Measurements from ENCODE around the gene ZNF141.
A peak's percentile ranks its signal among the peaks of the same experiment; 100 is the strongest.
"Not testable (repeated sequence)": the region's sequence is repeated elsewhere in the genome, so short reads cannot be mapped to it uniquely, and the experiment has no call there.

Gene ZNF141

DNA sequence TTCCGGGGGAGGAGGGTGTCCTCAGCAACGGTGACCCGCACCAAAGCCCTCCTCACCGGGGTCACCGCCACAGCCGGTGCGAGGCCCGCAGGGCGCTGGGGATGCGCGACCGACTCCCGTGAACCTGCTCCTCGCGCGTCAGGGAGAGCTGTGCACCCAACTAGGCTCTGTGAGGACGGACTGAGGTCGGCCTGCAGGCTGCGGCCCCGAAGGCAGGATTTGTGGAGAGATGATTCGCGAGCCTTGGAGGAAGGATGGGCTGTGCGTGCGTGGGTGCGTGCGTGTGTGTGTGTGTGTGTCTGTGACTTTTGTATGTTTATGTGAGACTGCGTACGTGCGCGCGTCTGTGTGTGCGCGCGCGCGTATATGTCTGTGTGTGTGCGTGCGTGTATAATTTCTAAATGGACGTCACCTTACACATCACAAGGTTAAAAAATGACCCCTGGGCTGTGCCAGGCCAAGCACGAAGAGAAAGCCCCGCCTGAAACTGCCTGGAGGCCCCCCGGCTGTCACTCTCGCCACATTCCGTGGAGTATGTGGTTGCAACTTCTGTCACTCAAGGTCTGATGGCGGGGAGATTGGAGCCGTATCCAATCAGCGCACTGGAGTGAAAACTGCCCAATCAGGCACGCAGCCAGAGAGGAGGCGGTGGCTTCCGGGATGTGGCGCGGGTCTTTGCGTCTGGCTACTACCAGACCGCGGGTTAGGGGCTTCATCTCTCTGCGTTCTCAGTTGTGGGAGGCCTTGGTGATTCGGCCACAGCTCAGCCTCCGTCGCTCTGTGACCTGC is at the start of gene ZNF141:
ZNF141 (plus strand) TSS at position 672 of the 789 bp plus-strand sequence. CDS start 170 bp downstream, outside the sequence.
- peak; percentile 88 for DNase-seq

DNA sequence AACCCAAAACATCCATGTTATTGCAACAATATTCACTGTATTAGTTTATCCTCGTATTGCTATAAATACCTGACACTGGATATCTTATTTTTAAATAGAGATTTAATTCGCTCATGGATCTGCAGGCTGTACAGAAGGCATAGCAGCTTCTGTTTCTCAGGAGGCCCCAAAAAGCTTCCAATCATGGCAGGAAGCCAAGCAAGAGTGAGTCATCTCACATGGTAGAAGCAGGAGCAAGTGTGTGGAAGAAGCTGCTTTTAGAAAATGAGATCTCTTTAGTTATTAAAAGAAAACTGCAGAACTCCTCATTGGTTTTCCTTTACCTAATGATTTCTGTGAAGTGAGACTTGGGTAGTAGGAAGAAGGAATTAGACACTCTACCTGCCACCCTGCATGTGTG is 48.7 kb upstream of the ZNF141 start:
- no peak for DNase-seq

DNA sequence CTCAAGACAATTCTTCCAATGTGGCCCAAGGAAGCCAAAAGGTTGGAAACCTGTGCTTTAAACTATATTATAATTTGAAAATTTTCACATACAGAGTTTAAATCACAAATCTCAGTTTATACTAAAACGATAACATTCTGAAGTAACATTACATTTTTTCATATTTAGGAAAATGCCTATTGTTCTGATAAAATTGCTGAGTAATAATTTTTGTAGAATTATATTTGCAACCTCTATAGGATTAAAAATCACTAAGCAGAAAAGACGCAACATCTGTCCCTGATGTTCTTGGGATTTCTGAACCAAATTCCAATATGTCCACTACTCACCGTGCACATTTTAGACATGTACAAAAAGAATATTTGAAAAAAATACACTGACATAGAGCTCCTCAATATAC is 42.9 kb upstream of the ZNF141 start:
- no peak for DNase-seq

DNA sequence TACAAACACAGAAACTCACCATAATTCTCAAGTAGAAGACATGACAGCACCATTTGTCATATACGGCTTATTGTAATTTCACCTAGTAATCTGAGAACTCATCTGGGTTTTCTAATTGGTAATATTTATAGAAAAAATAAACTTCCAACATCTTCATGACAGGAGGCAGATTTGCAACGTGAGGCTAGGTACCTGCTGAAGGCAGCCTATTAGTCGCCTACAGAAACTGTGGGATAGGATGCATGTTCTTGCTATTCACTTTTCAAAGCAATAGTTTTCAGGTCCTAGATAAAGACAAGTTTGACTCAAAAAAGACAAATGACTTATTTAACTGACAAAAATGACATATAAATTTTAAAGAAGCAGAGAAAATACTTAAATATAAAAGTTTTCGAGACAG is 35.2 kb upstream of the ZNF141 start:
- no peak for DNase-seq

DNA sequence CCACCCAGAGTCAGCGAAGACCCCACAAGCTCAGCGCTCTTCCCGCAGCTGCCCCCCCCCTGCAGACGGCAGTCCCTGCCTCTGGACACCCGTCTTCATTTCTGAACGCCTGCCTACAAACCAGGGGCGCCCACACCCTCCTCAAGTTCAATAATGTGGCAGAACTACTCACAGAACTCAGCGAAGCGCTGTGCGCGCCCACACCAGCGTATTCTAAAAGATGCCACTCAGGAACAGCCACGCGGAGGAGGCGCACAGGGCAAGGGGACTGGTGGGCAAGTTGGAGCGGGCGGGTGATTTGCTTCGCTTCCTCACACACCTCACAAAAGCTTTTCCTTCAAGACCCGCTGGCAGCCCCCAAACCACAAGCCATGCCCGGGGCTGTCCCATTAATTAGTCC is 33.1 kb upstream of the ZNF141 start:
- DNase-seq, result not testable (repeated sequence)

DNA sequence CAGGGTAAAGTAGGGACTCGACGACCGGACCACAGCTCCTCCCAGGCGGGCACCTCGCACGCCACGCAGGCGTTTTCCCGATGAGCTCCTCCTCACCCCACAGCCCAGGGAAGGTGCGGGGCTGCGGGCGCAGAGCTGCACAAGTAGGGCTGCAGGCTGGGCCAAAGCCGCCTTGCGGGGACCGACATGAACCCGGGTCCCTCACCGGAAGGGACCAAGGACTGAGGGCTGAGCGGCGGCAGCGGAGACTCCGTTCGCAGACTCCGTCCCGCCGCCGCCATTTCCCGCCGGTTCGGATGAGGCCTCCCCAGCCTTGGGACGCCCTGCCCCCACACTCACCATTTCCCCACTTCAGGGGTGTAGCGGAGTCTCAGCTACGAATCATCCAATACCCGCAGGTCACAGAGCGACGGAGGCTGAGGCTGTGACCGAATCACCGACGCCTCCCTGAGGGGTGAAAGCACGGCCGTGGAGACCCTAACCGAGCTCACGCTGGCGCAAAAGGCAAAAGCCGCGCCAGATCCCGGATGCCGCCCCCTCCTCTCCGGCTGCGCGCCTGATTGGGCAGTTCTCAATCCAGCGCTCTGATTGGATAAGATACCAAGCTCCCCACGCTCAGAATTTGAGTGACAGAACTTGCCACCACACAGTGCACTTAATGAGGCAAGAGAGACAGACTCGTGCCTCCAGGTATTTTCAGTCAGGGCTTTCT is 32.5 kb upstream of the ZNF141 start, which contains the start of gene ZNF732:
ZNF732 (minus strand) TSS at position 506 of the 712 bp plus-strand sequence; CDS start at position 342, 164 bp downstream.
- DNase-seq, result no peak

DNA sequence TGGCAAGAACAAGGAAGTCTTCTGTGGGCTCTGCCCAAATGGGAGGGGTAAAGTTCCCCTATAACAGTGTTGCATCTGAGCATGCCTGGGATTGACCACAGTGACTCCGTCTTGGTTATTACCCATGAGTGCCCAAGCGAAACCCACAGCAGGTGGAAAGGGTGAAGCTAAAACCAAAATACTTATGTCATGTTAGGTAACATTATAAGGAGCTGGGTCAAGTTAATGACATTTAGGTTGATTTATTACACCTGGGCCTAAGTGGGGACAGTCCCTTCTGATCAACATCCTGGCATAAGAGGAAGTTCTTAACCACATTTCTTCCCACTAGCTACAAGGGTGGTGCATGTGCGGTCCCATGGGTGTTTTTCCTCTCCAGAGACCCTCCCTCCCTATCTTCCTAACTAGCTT is 31.1 kb upstream of the ZNF141 start:
- no peak for DNase-seq

DNA sequence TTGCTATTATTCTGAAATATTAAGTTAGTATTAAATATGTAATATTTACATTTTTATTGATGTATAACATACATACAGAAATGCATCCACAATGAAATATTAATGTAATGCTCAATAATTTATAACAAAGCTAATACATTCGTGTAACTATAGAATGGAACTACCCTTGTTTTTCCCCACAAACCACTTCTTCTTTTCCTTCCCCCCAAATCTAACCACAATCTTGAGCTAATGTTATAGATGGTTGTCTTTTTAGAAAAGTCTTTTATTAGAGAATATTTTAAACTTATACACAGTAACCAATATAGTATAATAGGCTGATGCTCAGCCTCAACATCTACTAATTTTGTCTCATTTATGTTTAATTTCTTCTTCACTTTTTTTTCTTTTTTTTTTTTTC is 27.8 kb upstream of the ZNF141 start:
- no peak for DNase-seq

DNA sequence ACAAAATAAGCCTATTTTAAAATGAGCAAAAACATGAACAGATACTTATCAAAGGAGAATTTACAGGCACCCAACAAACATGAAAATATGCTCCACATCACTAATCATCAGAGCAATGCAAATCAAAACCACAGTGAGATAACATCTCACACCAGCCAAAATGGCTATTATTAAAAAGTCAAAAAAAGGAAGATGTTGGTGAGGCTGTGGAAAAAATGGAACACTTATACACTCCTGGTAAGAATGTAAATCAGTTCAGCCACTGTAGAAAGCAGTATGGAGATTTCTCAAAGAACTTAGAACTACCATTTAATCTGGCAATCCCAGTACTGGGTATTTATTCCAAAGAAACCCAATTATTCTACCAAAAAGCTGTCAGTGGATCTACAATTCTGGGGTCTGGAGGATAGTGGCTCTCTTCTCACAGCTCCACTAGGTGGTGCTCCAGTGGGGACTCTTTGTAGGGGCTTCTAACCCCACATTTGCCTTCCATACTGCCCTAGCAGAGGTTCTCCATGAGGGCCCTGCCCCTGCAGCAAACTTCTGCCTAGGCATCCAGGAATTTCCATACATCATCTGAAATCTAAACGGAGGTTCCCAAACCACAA is 23.2 kb upstream of the ZNF141 start:
- no peak for DNase-seq

DNA sequence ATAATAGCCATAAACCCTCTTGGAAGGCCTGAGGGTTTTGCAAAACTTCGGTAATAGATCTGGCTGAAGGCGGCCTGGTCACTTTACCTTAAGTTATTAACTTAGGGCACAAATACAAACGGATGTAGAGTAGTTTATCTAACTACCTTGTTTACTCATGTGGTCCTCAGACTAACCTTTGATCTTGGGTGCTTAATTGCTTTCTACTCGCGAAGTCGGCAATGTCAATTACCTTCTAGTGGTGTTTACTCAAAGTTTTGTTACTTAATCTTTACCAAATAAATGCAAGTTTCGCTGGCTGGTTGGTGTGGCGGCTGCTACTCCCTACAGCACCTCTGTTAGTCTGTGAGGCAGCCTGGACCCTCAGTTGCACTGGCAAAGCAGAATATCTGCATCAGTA is 8.9 kb upstream of the ZNF141 start:
- no peak for DNase-seq

DNA sequence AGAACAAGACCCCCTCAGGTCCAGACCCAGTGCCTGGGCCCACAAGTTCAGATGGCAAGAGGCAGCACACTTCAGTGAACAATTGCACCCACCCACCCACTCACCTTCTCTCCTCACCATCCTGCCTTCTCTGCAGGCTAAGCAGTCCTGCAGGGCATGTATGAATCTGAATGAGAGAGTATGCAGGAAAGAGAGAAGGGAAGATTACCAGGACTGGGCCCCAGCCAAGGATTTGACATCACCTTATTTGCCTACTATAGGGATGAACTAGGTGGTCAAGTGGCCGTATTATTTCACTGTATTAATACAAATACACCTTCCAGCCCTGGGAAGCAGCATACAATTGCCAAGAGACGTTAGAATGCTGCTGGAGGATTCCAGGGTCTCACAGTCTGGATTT is 2.1 kb upstream of the ZNF141 start:
- no peak for DNase-seq

DNA sequence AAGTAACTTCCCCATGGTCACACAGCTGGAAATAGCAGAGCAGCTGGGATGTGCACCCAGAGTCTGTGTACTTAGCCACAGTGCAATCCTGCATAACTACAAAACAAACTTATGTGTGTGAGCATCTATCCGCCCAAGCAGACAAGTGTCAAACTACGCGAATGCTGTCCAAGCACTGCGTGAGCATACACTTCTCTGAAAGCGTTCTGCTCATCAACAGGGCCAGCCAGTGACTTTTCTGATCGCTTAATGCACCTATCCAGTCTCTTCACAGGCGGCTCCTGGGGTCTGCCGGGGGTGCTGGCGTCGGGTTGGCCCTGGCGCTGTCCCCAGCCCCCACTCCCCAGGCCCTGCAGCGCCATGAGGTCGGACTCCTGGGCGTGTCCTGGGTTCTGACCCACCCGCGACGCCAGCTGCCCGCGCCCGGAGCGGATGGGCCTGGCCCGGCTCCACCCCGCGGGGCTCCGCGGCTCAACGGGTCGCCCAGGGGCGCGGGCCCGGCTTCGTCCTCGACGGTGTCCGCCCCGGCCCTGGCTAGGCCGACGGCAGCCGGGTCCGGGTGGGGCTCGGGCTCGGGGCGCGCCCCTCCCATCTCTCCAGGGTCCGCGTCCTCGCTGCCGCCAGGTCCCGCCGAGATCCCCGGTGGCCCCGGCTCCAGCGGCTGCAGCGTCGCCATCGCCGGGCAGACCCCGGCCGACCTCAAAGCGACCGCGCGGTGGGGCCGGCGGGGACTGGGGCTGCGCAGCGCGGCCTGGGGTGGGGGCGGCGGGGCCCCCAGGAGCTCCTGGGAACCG is 1.3 kb upstream of the ZNF141 start:
- no peak for DNase-seq

DNA sequence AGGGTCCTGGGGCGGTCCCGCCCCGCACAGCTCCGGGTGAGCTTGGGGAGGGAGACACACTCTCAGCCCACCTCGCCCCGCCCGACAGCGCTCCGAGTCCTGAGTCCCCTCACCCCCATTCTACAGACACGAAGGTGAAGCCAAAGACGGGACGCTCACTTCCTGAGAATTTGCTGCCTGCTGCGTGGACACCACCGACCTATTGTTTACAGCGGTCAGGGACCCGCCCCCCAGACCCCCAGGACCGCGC is 796 bp upstream of the ZNF141 start:
- no peak for DNase-seq

DNA sequence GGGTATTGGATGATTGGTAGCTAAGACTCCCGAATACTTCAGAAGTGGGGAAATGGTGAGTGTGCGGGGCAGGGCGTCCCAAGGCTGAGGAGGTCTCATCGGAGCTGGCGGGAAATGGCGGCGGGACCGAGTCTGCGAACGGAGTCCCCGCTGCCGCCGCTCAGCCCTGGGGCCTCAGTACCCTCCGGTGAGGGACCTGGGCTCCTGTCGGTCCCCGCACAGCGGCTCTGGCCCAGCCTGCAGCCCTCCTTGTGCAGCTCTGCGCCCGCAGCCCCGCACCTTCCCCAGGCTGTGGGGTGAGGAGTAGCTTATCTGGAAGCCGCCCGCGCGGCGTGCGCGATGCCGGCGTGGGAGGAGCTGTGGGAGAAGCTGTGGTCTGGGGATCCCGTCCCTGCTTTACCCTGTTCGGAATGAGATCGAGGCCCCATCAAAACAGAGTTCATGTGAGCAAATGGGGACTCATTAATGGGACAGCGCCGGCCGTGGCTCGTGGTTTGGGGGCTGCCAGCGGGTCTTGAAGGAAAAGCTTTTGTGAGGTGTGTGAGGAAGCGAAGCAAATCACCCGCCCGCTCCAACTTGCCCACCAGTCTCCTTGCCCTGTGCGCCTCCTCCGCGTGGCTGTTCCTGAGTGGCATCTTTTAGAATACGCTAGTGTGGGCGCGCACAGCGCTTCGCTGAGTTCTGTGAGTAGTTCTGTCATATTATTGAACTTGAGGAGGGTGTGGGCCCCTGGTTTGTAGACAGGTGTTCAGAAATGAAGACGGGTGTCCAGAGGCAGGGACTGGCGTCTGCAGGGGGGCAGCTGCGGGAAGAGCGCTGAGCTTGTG is 531 bp downstream of the ZNF141 start:
- DNase-seq, result no peak

DNA sequence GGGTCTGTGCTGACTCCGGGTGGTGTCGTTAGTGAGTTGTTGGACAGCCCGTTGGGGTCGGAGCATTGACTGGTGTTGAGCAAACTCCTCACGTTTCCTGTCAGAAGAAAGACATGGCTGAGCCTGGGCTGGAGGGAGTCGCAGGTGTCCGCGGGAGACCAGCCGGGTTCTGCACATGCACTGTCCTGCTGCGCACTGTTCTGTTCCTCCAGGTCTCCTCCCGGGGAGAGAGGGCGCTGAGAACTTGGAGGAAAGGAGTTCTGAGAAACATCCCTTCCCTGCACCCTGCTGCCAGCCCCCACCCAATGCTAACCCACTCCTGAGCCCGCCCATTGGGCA is 1.1 kb downstream of the ZNF141 start:
- no peak for DNase-seq

DNA sequence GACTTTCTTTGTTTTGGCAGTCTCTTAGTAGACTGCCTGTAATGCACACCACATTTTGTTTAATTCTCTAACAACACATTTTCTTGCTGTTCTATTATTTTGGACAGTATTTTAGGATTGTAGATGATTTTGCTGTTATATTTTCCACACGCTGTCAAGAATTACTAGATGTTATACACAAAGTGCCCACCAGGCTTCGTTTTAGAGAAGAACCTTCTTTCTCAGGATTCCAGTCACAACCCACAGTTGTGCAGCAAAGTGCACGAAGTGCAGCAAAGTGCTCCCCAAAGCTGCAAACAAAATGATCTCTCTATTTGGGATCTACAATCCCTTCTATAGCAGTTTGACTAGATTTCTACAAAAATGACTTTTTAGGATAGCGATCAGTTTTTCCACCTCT is 2.4 kb downstream of the ZNF141 start:
- DNase-seq, result no peak

DNA sequence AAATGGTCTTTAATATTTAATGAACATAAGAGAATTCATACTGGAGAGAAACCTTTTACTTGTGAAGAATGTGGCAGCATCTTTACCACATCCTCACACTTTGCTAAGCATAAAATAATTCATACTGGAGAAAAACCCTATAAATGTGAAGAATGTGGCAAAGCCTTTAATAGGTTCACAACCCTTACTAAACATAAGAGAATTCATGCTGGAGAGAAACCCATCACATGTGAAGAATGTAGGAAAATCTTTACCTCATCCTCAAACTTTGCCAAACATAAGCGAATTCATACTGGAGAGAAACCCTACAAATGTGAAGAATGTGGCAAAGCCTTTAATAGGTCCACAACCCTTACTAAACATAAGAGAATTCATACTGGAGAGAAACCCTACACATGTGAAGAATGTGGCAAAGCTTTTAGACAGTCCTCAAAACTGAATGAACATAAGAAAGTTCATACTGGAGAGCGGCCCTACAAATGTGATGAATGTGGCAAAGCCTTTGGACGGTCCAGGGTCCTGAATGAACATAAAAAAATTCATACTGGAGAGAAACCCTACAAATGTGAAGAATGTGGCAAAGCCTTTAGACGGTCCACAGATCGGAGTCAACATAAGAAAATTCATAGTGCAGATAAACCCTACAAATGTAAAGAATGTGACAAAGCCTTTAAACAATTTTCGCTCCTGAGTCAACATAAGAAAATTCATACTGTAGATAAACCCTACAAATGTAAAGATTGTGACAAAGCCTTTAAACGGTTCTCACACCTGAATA is 35.6 kb downstream of the ZNF141 start:
- DNase-seq, result no peak

DNA sequence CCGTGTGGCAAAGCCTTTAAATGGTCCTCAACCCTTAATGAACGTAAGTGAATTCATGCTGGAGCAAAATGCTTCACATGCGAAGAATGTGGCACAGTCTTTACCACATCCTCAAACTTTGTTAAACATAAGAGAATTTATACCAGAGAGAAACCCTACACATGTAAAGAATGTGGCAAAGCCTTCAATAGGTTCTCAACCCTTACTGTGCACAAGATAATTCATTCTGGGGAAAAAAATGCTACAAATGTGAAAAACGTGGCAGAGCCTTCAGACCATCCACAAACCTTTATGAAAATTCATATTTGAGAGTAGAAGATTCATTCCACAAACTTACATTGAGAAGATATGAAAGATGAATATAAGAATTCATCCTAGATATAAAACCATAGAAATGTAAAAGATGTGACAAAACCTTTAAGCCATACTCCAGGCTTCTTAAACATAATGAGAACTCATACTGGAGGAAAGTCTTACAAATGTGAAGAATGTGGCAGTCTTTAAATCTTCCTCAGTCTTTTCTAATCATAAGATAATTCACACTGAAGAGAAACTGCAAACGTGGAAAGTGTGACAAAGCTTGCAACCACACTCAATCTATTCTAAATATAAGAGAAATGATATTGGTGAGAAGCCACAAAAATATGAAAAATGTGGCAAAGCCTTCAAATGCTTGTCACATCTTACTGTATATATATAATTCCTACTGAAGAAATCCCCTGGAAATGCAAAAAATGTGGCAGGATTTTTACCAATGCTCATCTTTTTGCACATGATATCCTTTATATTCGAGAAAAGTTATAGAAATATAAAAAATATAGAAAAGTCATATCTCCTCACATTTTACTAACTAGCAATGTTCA is 36.9 kb downstream of the ZNF141 start:
- no peak for DNase-seq

DNA sequence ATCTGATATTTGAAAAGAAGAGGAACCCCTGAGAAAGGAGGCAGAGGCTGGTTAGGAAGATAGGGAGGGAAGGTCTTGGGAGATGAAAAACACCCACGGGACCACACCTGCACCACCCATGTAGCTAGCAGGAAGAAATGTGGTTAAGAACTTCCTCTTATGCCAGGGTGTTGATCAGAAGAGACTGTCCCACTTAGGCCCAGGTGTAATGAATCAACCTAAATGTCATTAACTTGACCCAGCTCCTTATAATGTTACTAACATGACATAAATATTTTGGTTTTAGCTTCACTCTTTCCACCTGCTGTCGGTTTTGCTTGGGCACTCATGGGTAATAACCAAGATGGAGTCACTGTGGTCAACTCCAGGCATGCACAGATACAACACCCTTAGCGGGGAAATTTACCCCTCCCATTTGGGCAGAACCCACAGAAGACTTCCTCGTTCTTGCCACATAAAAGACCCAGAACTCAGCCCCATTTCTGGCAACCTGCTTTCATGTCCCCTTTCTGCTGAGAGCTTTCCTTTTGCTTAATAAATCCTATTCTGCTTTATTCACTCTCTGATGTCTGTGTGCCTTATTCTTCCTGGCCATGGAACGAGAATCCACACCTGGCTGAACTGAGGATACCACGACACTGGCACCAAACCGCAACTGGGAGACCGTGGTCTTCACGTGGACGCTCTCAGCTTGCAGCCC is 46.8 kb downstream of the ZNF141 start:
- DNase-seq, result no peak

Measured in NCI-H1417 treated with DMSO at 0.1 percent for 48 hours (cell line).